ENCODE results near the gene TEKTIP1.
"Not testable (repeated sequence)": the region's sequence is repeated elsewhere in the genome, so short reads cannot be mapped to it uniquely, and the experiment has no call there.

The TEKTIP1 gene

DNA sequence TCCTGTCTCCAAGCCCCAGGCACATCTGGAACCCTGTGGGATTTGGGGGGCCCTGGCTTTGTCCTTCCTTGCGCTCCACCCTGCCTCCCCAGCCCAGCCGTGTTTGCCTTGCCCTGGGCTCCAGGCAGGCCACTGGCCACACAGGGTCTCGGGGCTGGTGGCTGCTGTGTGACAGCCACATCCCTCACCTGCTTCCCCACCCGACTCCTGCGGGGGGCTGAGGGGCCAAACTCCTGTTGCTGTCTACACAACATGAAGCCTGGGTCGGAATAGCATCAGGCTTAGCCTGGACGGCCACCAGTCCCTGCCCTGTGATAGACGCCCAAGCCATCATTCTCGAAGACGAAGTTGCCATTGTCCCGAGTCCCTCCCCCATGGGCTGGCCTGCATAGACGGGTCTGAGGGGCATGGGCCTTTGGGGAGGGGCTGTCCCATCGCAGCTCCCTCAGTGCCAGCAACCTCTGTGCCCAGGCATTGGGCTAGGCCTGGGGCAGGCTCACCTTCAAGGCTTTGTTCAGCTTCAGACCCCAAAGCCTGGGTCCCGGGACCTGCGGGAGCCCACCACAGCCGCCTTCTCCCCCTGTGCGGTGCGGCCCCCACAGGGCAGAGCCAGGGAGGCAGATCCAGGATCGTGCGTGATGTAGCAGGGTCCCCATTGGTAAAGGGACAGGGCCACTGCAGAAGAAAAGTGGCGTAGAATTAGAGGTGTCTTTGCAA lies 15.5 kb upstream of the TEKTIP1 start:
- DNase-seq (ENCODE audit: low read depth) = no peak

DNA sequence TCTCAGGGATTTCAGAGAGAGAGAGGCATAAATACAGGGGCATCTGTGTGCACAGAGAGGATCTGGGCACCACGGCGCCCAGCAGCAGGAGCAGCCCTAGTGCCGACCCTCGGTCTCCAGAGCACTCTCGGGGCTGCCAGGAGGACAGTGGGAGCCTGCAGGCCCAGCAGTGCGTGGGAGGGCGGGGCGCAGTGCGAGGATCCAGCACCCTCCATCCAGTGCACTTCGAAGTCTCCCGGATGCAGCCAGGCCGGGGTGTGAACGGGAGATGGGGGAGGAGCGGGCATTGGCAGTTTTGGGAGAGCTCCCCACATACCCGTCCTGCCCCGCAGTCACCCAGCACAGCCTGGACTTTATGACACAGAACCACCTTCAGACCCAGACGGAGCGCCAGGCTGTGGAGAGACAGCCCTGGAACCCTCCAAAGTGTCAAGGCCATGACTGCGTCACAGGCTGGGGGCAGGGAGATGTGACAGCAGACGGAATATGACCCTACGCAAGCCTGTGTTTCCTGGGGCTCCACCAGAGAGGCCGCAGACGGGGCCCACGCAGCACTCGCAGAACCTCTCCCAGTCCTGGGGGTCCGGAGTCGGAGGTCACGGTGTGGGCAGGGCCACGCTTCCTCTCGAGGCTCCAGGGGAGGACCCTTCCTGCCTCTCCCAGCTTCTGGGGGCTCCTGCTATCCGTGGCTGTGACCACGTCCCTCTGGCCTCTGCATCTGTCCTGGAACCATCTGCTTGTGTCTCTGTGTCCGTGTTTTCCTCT lies 14.7 kb upstream of the TEKTIP1 start:
- DNase-seq (ENCODE audit: low read depth) = no peak

DNA sequence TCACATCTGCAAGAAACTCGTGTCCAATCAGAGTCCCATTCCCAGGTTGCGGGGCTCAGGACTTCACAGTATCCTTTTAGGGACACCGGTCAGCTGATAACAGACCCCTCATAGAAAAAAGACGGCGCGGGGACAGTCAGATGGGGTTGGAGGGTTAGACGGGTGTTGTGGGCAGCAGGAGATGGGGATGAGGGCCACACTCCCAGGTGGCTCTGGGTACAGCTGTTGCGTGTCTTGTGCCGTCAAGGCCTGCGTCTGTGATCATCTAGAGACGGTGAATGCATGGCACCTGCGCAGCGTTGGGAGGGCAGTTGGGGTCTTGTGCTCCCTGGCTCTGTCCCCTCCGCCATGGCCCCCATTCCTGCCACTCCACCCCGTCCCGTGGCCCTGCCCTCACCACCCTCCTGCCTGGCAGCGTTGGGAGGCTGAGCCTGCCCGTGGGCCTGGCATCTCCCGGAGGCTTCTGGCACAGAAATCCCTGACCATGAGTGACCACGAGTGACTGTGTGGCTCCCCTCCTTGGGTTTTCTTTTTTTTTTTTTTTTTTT lies 14.0 kb upstream of the TEKTIP1 start:
- no peak for DNase-seq (ENCODE audit: low read depth)

DNA sequence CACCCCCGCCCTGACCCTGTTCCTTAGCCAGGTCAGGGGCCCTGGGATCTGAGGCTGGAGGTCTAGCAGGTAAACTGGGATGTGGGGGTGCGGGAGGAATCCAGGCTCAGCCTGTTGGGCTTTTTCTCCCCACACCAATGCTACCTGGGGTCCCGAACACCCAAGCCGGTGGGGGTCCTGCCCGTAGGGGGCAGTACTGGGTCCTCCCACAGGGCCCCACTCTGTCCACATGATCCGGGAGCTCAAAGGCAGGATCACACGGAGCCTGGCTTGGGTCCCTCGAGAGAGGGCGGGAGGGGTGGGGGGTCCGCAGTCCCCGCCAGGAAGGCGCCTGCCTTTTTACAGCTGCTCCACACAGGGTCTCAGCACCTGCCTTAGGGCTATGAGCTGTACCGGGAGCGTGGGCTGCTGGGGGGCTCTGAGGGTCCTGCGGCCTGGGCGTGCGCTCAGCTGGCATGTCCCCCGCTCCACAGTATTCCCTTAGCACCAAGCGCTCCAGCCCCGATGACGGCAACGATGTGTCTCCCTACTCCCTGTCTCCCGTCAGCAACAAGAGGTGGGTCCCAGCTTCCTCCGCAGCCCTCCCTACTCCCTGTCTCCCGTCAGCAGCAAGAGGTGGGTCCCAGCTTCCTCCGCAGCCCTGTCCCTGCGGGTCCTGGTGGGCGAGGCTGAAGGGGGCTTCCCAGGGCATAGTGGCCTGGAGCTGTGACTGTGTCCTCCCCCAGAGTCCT lies 12.3 kb upstream of the TEKTIP1 start:
- DNase-seq (ENCODE audit: low read depth) = no peak

DNA sequence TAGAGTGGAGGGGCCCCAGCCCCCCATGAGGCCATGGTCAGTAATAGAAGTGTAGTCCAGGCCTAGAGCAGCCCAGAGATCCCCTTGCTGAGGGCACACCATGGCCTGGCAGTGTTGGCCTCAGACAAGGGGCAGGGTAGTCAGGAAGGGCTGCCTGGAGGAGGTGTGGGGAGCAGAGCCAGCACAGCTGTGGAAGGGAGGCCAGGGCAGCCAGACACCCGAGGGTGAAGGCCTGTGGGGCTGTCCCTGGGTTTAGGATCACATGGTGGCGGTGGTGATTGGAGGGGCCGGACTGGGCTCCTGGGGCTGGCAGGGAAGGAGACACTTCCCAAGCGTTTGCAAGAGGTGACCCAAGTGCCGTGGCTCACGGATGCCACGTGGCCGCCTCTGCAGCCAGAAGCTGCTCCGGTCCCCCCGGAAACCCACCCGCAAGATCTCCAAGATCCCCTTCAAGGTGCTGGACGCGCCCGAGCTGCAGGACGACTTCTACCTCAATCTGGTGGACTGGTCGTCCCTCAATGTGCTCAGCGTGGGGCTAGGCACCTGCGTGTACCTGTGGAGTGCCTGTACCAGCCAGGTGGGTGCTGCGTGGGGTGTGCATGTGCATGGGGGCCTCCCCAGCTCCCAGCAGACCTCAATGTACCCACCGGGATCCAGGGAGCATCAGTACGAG lies 11.6 kb upstream of the TEKTIP1 start:
- no peak for DNase-seq (ENCODE audit: low read depth)

DNA sequence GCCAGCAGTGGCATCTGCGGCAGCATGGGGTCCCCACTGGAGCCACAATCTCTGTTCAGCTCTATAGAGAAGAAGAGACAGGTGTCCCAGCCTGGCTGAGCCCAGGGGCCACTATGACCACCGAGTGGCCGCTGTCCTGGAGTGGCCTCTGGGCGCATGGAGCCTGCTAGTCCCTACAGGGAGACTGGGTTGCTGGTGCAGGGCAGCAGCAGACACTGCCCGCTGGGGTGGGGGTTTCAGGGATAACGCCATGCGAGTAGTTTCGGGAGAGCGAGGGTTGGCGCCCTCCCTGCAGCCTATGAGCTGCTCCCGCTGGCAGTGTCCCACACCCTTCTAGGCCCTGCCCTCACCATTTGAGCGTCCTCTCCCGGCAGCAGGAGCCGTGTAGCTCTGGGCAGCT lies 10.9 kb upstream of the TEKTIP1 start:
- no peak for DNase-seq (ENCODE audit: low read depth)

DNA sequence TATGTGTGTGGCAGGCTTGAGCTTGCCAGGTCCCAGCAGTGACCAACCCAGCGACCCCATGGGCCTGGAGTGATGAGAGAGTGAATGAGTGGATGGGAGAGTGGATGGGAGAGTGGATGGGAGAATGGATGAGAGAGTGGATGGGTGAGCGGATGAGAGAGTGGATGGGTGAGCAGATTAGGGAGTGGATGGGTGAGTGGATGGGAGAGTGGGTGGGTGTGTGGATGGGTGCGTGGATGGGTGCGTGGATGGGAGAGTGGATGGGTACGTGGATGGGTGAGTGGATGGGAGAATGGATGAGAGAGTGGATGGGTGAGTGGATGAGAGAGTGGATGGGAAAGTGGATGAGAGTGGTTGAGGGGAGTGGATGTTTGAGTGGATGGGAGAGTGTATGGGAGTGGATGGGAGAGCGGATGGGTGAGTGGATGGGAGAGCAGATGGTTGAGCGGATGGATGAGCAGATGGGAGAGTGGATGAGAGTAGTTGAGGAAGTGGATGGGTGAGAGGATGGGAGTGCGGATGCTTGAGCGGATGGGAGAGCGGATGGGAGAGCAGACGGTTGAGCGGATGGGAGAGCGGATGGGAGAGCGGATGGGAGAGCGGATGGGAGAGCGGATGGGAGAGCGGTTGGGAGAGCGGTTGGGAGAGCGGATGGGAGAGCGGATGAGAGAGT lies 10.3 kb upstream of the TEKTIP1 start:
- no peak for DNase-seq (ENCODE audit: low read depth)

DNA sequence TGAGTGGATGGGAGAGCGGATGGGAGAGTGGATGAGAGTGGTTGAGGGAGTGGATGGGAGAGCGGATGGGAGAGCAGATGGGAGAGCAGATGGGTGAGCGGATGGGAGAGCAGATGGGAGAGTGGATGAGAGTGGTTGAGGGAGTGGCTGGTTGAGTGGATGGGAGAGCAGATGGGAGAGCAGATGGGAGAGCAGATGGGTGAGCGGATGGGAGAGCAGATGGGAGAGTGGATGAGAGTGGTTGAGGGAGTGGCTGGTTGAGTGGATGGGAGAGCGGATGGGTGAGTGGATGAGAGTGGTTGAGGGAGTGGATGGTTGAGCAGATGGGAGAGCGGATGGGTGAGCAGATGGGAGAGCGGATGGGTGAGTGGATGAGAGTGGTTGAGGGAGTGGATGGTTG lies 9.7 kb upstream of the TEKTIP1 start:
- DNase-seq (ENCODE audit: low read depth) = not testable (repeated sequence)

DNA sequence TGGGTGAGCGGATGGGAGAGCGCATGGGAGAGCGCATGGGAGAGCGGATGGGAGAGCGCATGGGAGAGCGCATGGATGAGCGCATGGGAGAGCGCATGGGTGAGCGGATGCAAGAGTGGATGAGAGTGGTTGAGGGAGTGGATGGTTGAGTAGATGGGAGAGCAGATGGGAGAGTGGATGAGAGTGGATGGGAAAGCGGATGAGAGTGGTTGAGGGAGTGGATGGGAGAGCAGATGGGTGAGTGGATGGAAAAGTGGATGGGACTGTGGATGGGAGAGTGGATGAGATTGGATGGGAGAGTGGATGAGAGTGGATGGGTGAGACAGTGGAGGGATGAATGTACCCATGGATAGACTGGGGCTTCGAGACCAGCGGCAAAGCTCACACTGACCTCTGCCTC lies 8.6 kb upstream of the TEKTIP1 start:
- no peak for DNase-seq (ENCODE audit: low read depth)

DNA sequence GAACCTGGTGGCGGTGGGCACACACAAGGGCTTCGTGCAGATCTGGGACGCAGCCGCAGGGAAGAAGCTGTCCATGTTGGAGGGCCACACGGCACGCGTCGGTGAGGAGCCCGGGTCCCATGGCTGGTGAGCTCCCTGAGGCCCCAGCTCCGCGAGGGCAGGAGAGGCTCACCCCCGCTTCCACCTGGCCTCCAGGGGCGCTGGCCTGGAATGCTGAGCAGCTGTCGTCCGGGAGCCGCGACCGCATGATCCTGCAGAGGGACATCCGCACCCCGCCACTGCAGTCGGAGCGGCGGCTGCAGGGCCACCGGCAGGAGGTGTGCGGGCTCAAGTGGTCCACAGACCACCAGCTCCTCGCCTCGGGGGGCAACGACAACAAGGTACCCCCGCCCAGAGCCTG lies 7.3 kb upstream of the TEKTIP1 start:
- no peak for DNase-seq (ENCODE audit: low read depth)

DNA sequence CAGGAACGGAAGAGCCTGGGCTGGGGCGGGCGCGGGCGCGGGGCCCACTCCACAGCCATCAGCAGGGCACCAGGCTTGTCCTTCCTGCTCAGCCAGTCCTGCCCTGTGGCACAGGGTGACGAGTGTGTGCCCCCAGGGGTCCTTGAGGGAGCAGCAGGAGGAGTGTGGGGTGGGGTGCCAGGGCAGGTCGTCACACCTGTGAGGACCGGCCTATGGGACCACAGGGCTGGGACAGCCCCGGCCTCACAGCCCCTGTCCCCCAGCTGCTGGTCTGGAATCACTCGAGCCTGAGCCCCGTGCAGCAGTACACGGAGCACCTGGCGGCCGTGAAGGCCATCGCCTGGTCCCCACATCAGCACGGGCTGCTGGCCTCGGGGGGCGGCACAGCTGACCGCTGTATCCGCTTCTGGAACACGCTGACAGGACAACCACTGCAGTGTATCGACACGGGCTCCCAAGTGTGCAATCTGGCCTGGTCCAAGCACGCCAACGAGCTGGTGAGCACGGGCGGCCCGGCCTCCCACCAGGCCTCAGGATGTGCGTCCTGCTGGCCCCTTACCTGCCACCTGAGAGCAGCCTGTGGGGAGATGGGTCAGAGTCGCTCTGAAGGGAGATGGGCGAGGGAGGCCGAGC lies 6.7 kb upstream of the TEKTIP1 start:
- no peak for DNase-seq (ENCODE audit: low read depth)

DNA sequence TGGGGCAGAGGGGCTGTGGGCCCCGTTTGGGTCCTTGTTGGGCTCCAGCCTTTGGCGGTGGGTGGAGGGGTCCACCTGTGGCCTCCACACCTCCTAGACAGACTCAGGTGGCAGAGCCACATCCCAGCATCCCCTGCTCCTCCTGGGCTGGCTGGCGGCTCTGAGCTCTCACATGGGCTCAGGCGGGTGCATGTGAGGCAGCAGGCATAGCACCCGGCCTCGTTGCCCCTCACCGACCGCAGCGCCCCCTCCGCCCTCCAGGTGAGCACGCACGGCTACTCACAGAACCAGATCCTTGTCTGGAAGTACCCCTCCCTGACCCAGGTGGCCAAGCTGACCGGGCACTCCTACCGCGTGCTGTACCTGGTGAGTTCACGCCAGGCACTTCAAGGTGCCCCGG lies 5.9 kb upstream of the TEKTIP1 start:
- DNase-seq (ENCODE audit: low read depth) = no peak

DNA sequence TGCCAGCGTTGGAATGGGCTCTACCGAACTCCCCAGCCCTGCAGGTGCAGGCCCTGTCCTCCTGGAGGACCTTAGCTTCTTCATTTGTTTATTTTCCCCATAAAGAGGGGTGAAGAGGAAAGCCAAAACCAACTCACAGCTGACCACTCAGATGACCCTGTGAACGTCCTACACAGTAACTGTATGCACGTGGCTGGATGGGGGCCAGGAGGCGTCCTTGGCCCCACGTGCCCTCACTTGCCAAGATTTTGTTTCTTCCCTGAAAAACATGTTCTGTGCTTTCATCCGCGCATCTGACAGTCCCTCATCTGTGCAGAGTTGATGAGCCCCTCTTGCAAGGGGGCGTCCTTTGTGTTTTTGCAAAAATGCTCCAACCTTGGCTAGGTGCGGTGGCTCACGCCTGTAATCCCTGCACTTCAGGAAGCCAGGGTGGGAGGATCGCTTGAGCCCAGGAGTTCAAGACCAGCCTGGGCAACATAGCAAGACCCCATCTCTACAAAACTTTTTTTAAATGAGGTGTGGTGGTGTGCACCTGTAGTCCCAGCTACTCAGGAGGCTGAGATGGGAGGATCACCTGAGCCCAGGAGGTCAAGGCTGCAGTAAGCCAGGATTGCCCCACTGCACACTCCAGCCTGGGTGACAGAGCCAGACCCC lies 5.3 kb upstream of the TEKTIP1 start:
- no peak for DNase-seq (ENCODE audit: low read depth)

DNA sequence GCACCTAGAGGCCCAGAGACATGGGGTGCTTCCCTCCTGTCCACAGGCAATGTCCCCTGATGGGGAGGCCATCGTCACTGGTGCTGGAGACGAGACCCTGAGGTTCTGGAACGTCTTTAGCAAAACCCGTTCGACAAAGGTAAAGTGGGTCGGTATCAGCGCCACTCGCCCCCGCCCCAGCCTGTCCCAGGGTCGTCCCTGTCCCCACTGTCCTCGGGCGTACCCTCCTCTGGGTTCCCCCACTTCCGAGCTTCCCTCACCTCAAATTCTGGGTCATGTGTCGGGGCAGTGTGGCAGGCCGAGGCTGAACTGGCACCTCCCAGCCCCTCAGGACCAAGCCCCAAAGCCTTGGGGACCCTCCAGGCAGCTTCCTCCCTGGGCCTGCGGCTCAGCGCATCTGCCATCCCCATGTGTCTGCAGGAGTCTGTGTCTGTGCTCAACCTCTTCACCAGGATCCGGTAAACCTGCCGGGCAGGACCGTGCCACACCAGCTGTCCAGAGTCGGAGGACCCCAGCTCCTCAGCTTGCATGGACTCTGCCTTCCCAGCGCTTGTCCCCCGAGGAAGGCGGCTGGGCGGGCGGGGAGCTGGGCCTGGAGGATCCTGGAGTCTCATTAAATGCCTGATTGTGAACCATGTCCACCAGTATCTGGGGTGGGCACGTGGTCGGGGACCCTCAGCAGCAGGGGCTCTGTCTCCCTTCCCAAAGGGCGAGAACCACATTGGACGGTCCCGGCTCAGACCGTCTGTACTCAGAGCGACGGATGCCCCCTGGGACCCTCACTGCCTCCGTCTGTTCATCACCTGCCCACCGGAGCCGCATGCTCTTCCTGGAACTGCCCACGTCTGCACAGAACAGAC lies 4.4 kb upstream of the TEKTIP1 start:
- no peak for DNase-seq (ENCODE audit: low read depth)

DNA sequence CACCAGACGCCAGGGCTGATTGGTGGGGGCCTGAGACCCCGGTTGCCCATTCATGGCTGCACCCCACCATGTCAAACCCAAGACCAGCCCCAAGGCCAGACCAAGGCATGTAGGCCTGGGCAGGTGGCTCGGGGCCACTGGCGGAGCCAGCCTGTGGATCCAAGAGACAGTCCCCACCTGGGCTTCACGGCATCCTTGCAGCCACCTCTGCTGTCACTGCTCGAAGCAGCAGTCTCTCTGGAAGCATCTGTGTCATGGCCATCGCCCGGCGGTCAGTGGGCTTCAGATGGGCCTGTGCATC lies 3.8 kb upstream of the TEKTIP1 start:
- DNase-seq (ENCODE audit: low read depth) = no peak

DNA sequence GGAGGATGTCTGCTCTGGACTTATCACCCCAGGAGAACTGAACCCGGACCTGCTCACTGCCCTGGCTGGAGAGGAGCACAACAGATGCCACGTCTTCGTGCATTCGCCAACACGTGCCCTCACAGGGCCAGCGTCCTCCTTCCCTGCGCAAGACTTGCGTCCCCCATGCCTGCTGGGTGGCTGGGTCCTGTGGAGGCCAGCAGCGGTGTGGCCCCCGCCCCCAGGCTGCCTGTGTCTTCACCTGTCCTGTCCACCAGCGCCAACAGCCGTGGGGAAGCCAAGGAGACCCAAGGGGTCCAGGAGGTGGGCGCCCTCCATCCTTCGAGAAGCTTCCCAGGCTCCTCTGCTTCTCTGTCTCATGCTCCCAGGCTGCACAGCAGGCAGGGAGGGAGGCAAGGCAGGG lies 3.4 kb upstream of the TEKTIP1 start:
- no peak for DNase-seq (ENCODE audit: low read depth)

DNA sequence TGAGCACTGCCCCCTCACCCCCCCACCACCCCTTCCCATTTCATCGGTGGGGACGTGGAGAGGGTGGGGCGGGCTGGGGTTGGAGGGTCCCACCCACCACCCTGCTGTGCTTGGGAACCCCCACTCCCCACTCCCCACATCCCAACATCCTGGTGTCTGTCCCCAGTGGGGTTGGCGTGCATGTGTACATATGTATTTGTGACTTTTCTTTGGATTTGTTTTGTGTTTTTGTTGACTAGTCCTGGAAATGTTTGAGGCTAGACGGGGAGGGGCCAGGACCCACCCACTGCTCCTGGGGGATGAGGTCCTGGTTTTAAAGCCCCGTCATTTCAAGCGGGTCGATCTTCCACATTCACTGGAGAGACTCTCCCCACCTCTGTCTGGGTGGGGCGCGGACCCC lies 3.0 kb upstream of the TEKTIP1 start:
- DNase-seq (ENCODE audit: low read depth) = no peak

DNA sequence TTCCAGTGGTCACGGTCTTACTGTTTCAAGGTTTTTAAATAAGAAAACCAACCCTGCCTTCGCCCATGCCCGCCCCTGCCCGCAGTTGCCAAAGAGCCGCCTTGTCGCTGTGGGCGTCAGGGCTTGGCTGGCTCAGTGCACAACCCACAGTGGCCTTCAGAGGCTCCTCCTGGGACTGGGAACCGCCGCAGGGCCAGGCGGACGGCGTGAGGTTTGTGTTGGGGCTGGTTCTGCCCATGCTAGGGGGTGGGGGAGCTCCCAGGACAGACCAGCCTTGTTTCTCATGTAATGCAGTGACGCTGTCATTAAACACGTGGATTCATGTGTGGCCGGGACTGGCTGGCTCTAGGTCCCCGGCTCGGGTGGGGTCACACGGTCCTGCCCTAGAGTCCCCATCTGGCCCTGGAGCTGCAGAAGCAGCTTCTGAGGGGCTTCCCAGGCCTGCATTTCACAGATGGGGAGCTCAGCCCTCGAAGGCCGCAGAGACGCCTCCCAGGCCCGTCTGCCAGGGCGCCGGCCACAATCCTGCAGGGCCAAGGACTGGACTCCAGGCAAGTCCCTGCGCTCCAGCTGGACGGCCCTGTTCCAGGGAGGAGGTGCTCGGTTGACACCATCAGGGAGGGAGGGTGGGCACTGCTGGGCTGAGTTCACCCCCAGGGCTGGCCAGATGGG lies 2.4 kb upstream of the TEKTIP1 start:
- DNase-seq (ENCODE audit: low read depth) = no peak

DNA sequence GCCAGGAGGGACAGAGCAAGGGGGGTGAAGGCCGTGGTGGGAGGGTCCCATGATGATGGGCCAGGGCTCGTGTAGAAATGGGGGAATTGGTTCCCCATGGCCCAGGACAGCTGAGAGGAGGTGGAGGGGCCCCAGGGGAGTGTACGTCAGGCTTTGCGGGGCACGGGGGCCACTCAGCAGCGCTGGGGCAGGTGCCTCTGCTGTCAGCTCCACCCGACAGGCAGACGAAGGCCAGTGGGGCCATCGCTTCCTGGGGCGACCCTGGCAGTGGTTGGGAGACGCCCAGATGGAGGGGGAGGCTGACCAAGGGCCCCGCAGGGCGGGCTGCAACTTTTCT lies 1.9 kb upstream of the TEKTIP1 start:
- DNase-seq (ENCODE audit: low read depth) = no peak
